H9 (cell line): ENCODE data around the gene NTF3. TPM values are rescaled to one million over a fixed set of nuclear protein-coding genes. Genes with fewer than 3 reads are reported as not detected.
A peak's percentile ranks its signal among the peaks of the same experiment; 100 is the strongest.

Experiments used
- DNase-seq: peaks from one replicate; pipeline ENCODE4 v3.0.0-alpha.2; 2017
- H2AFZ ChIP-seq: one replicate; pipeline ENCODE4 v1.6.1; 2013; ENCODE audit warnings: mild to moderate bottlenecking, low read length, control low read depth, moderate library complexity
- H2AK5ac ChIP-seq: 2 replicates; pipeline ENCODE4 v1.6.1; 2013; ENCODE audit warnings: low read length, control low read depth, mixed read lengths; ENCODE audit not compliant: insufficient read length
- H2BK120ac ChIP-seq: one replicate; pipeline ENCODE4 v1.6.1; 2013; ENCODE audit warnings: low read depth, mild to moderate bottlenecking, low read length, control low read depth, inconsistent platforms; ENCODE audit not compliant: poor library complexity, severe bottlenecking
- H2BK12ac ChIP-seq: 2 replicates; pipeline ENCODE4 v1.6.1; 2013; ENCODE audit warnings: low read length, control low read depth, mixed read lengths, low read depth; ENCODE audit not compliant: insufficient read length
- H2BK15ac ChIP-seq: 2 replicates; pipeline ENCODE4 v1.6.1; 2013; ENCODE audit warnings: low read depth, low read length, control low read depth
- H2BK20ac ChIP-seq: one replicate; pipeline ENCODE4 v1.6.1; 2013; ENCODE audit warnings: low read depth, mild to moderate bottlenecking, low read length, control low read depth, inconsistent platforms; ENCODE audit not compliant: poor library complexity, severe bottlenecking
- H2BK5ac ChIP-seq: 2 replicates; pipeline ENCODE4 v1.6.1; 2013; ENCODE audit warnings: low read length, control low read depth, mixed read lengths; ENCODE audit not compliant: insufficient read length
- H3K14ac ChIP-seq: 2 replicates; pipeline ENCODE4 v1.6.1; 2013; ENCODE audit warnings: low read length, control low read depth; ENCODE audit not compliant: insufficient read depth
- H3K18ac ChIP-seq: 2 replicates; pipeline ENCODE4 v1.6.1; 2013; ENCODE audit warnings: low read depth, mild to moderate bottlenecking, mixed read lengths, low read length, control low read depth; ENCODE audit not compliant: insufficient read length
- H3K23ac ChIP-seq: 2 replicates; pipeline ENCODE4 v1.6.1; 2013; ENCODE audit warnings: low read length, control low read depth, mixed read lengths, low read depth; ENCODE audit not compliant: insufficient read length
- H3K23me2 ChIP-seq: 2 replicates; pipeline ENCODE4 v1.6.1; 2013; ENCODE audit warnings: low read depth, mild to moderate bottlenecking, mixed read lengths, low read length, control low read depth; ENCODE audit not compliant: insufficient read length, poor library complexity, severe bottlenecking
- H3K27ac ChIP-seq: 2 replicates; pipeline ENCODE4 v1.5.1; 2013; ENCODE audit warnings: low read length, control low read depth, mixed read lengths, low read depth; ENCODE audit not compliant: insufficient read length
- H3K27me3 ChIP-seq: 2 replicates; pipeline ENCODE4 v1.6.1; 2013; ENCODE audit warnings: low read length, control low read depth, inconsistent platforms; ENCODE audit not compliant: insufficient read depth
- H3K4ac ChIP-seq: 2 replicates; pipeline ENCODE4 v1.6.1; 2013; ENCODE audit warnings: low read depth, mild to moderate bottlenecking, control low read depth, inconsistent platforms, low read length, moderate library complexity
- H3K4me1 ChIP-seq: 2 replicates; pipeline ENCODE4 v1.6.1; 2013; ENCODE audit warnings: low read length, control low read depth, inconsistent platforms; ENCODE audit not compliant: insufficient read depth
- H3K4me2 ChIP-seq: 2 replicates; pipeline ENCODE4 v1.6.1; 2013; ENCODE audit warnings: low read length, control low read depth, mixed read lengths; ENCODE audit not compliant: insufficient read length, insufficient read depth
- H3K56ac ChIP-seq: 2 replicates; pipeline ENCODE4 v1.6.1; 2013; ENCODE audit warnings: low read depth, mild to moderate bottlenecking, mixed read lengths, low read length, control low read depth; ENCODE audit not compliant: insufficient read length
- H3K79me1 ChIP-seq: 2 replicates; pipeline ENCODE4 v1.6.1; 2013; ENCODE audit warnings: low read depth, mild to moderate bottlenecking, moderate library complexity, low read length, control low read depth, inconsistent platforms; ENCODE audit not compliant: insufficient read depth, poor library complexity, severe bottlenecking
- H3K79me2 ChIP-seq: 2 replicates; pipeline ENCODE4 v1.6.1; 2013; ENCODE audit warnings: low read length, control low read depth, inconsistent platforms; ENCODE audit not compliant: insufficient read depth
- H3K9ac ChIP-seq: 2 replicates; pipeline ENCODE4 v1.6.1; 2013; ENCODE audit warnings: low read length, control low read depth, mixed read lengths; ENCODE audit not compliant: insufficient read length; ENCODE audit errors: extremely low read depth
- H3K9me3 ChIP-seq: one replicate; pipeline ENCODE4 v1.6.1; 2013; ENCODE audit warnings: low read depth, low read length, inconsistent platforms; ENCODE audit not compliant: control insufficient read depth
- H3T11ph ChIP-seq: one replicate; pipeline ENCODE4 v1.6.1; 2013; ENCODE audit warnings: mild to moderate bottlenecking, low read length, control low read depth, inconsistent platforms
- H4K20me1 ChIP-seq: one replicate; pipeline ENCODE4 v1.6.1; 2013; ENCODE audit not compliant: control insufficient read depth, insufficient read length, insufficient read depth
- H4K5ac ChIP-seq: 2 replicates; pipeline ENCODE4 v1.6.1; 2013; ENCODE audit warnings: low read depth, mild to moderate bottlenecking, mixed read lengths, low read length, control low read depth; ENCODE audit not compliant: insufficient read length
- H4K8ac ChIP-seq: replicated peaks from 2 replicates; pipeline ENCODE4 v1.6.1; 2013; ENCODE audit warnings: low read length, control low read depth, mixed read lengths, low read depth; ENCODE audit not compliant: insufficient read length
- H4K91ac ChIP-seq: 2 replicates; pipeline ENCODE4 v1.6.1; 2013; ENCODE audit warnings: low read depth, mild to moderate bottlenecking, moderate library complexity, mixed read lengths, low read length, control low read depth; ENCODE audit not compliant: insufficient read length
- H3K27ac Mint-ChIP-seq, 3 experiments: 2 replicates in 2 of 3; 3 replicates in 1 of 3; pipeline ENCODE4 v1.8.0; 2020 to 2021; ENCODE audit warnings: mixed read lengths in 3 of 3, mild to moderate bottlenecking in 1 of 3, moderate library complexity in 1 of 3
- H3K27me3 Mint-ChIP-seq: 2 replicates; pipeline ENCODE4 v1.8.0; 2021; ENCODE audit warnings: low read depth, mild to moderate bottlenecking, moderate library complexity, mixed read lengths
- H3K36me3 Mint-ChIP-seq, 3 experiments: 2 replicates in 2 of 3; 3 replicates in 1 of 3; pipeline ENCODE4 v1.8.0; 2020 to 2021; ENCODE audit warnings: low read depth in 3 of 3, mixed read lengths in 3 of 3; ENCODE audit not compliant: insufficient read depth in 1 of 3
- H3K4me1 Mint-ChIP-seq, 2 experiments: 2 replicates each; pipeline ENCODE4 v1.8.0; 2020; ENCODE audit warnings: mixed read lengths in 2 of 2
- H3K4me3 Mint-ChIP-seq, 2 experiments: 2 replicates in 1 of 2; 3 replicates in 1 of 2; pipeline ENCODE4 v1.8.0; 2020 to 2021; ENCODE audit warnings: mild to moderate bottlenecking in 2 of 2, mixed read lengths in 2 of 2, moderate library complexity in 1 of 2
- H3K9me3 Mint-ChIP-seq, 2 experiments: 2 replicates in 1 of 2; 3 replicates in 1 of 2; pipeline ENCODE4 v1.8.0; 2020; ENCODE audit warnings: mild to moderate bottlenecking in 2 of 2, mixed read lengths in 2 of 2, moderate library complexity in 1 of 2
- WGBS: extraction: QIAGEN DNeasy Blood & Tissue Kit; methylation state at CpG from one replicate; pipeline ENCODE4 v1.1.7; 2013; ENCODE audit warnings: missing lambda C conversion rate, low lambda C conversion rate, mixed read lengths; ENCODE audit not compliant: insufficient read length; ENCODE audit errors: extremely low coverage; 5-methylcytosine and 5-hydroxymethylcytosine counted together
- total RNA-seq: library from RNA; stranded (reverse); gene quantifications from 2 replicates; pipeline ENCODE4 v1.2.1, GENCODE V29; 2021
- TF ChIP-seq, protein P1 (sequence below): fragments of 200-600 bp; sonication (generic); conservative IDR thresholded peaks from 3 replicates; pipeline ENCODE4 v1.8.0; 2021; ENCODE audit warnings: antibody characterized with exemption, mild to moderate bottlenecking

Gene NTF3
- total RNA-seq, 1 experiment from 2014 or later = 0.48 TPM

- H3K9me3 ChIP-seq = no peaks in the 10 kb centered on the region
- no peaks in the 10 kb centered on the region; the same call in 1 of the 2 replicates for H3K4me1 ChIP-seq
- H2BK15ac ChIP-seq = no peak overlapping the region
- no peak overlapping the region for H2BK120ac ChIP-seq
- H3K18ac ChIP-seq = no peak overlapping the region
- H3T11ph ChIP-seq = no peak overlapping the region
- no peak overlapping the region for H3K23ac ChIP-seq
- H3K27me3 ChIP-seq = peaks cover 3% of the 10 kb centered on the region; the same call in 1 of the 2 replicates
- no peak overlapping the region for H4K91ac ChIP-seq
- H2BK20ac ChIP-seq = no peak overlapping the region
- peaks cover 12% of the 10 kb centered on the region for H3K23me2 ChIP-seq
- H2AFZ ChIP-seq = no peak overlapping the region
- Mint-ChIP-seq H3K4me3 (no peak overlapping the region; a peak in 1 of 5 replicates), H3K27me3 (peaks cover 14% of the 10 kb centered on the region), H3K9me3 (no peaks in the 10 kb centered on the region), H3K27ac (no peak overlapping the region), H3K36me3 (no peaks in the 10 kb centered on the region), H3K4me1 (peaks cover 14 to 24% of the 10 kb centered on the region in 2 experiments)
- H3K14ac ChIP-seq = peak overlapping the region; percentile 77
- H3K4me2 ChIP-seq = peak overlapping the region; percentile 67
- TF ChIP-seq, protein P1, sequence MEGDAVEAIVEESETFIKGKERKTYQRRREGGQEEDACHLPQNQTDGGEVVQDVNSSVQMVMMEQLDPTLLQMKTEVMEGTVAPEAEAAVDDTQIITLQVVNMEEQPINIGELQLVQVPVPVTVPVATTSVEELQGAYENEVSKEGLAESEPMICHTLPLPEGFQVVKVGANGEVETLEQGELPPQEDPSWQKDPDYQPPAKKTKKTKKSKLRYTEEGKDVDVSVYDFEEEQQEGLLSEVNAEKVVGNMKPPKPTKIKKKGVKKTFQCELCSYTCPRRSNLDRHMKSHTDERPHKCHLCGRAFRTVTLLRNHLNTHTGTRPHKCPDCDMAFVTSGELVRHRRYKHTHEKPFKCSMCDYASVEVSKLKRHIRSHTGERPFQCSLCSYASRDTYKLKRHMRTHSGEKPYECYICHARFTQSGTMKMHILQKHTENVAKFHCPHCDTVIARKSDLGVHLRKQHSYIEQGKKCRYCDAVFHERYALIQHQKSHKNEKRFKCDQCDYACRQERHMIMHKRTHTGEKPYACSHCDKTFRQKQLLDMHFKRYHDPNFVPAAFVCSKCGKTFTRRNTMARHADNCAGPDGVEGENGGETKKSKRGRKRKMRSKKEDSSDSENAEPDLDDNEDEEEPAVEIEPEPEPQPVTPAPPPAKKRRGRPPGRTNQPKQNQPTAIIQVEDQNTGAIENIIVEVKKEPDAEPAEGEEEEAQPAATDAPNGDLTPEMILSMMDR = no peak
- peak overlapping the region; percentile 27 for H3K9ac ChIP-seq
- H2BK12ac ChIP-seq = no peak overlapping the region
- no peaks in the 10 kb centered on the region for H4K20me1 ChIP-seq
- H4K8ac ChIP-seq = no peak overlapping the region
- WGBS = no CpG with 5 or more reads among the region's 10 CpGs
- H3K79me1 ChIP-seq = no peaks in the 10 kb centered on the region
- DNase-seq = peak; percentile 54
- no peak overlapping the region for H2BK5ac ChIP-seq
- no peak overlapping the region for H3K27ac ChIP-seq
- no peak overlapping the region for H3K4ac ChIP-seq
- H2AK5ac ChIP-seq = no peak overlapping the region
- no peak overlapping the region for H3K56ac ChIP-seq
- no peaks in the 10 kb centered on the region for H3K79me2 ChIP-seq
- no peak overlapping the region for H4K5ac ChIP-seq
These were observed 49.0 kb downstream of the NTF3 start for GRCh38 chr12:5480938-5481303.
